Measurements from ENCODE around the gene PAK1. TPM values are rescaled to one million over a fixed set of nuclear protein-coding genes. Genes with fewer than 3 reads are reported as not detected.

PAK1 gene
- total and polyA plus RNA-seq, 2 of the 8 experiments (the other 6 are each of a cell fraction or from before 2014, with no cell fraction given): 87.7 to 151 TPM

- H3K23ac ChIP-seq (ENCODE audit: insufficient read length): no peak overlapping the region
- no peaks in the 10 kb centered on the region for H3K23me2 ChIP-seq (ENCODE audit: low read depth, low read length)
- no peak overlapping the region for H3K27ac ChIP-seq (ENCODE audit: low read depth, low read length)
- H3K4me2 ChIP-seq (ENCODE audit: insufficient read depth in 1 of 2, low read depth in 2 of 2, low read length in 2 of 2): no peak overlapping the region
- 89% methylated on average over 3 of the region's 3 CpGs; no CpG with 5 or more reads in 1 of the 2 experiments for WGBS, 2 experiments (ENCODE audit: extremely low coverage in 1 of 2, insufficient coverage in 1 of 2, insufficient read length in 1 of 2, insufficient replicate concordance in 2 of 2, low coverage in 1 of 2, low lambda C conversion rate in 2 of 2, missing lambda C conversion rate in 1 of 2)
- H3K4me1 ChIP-seq (replicated peaks in 1 of 4; ENCODE audit: control insufficient read depth in 3 of 4, insufficient read depth in 4 of 4, low read length in 3 of 4): peaks cover 0 to 14% (median 6%) of the 10 kb centered on the region in 4 experiments
- no peaks in the 10 kb centered on the region for H3K9me3 ChIP-seq (ENCODE audit: insufficient read depth in 2 of 2, low read depth in 1 of 2, low read length in 1 of 2)
- H4K20me1 ChIP-seq (replicated peaks in 1 of 2; ENCODE audit: control insufficient read depth in 1 of 2, insufficient read depth in 2 of 2, low read length in 2 of 2): peaks cover 0 to 4% of the 10 kb centered on the region in 2 experiments
- H2BK15ac ChIP-seq (ENCODE audit: low read length): no peak overlapping the region
- no peaks in the 10 kb centered on the region for H3K27me3 ChIP-seq (replicated peaks in 1 of 4; ENCODE audit: control insufficient read depth in 3 of 4, extremely low read depth in 1 of 4, insufficient read depth in 3 of 4, low read length in 3 of 4)
- no peak overlapping the region for H3K4me3 ChIP-seq (ENCODE audit: extremely low read depth in 1 of 4, insufficient read depth in 2 of 4, low read depth in 3 of 4, low read length in 4 of 4)
- H3K4ac ChIP-seq (replicated peaks; ENCODE audit: insufficient read length, low read depth, low read length): no peak overlapping the region
- H3K36me3 ChIP-seq (ENCODE audit: control insufficient read depth in 2 of 4, insufficient read depth in 4 of 4, low read length in 3 of 4): no peaks in the 10 kb centered on the region
- H3K18ac ChIP-seq (ENCODE audit: extremely low read depth, low read length): no peak overlapping the region
- H2BK12ac ChIP-seq (ENCODE audit: low read depth, low read length): no peak overlapping the region
- FAIRE-seq (no peak), DNase-seq (ENCODE audit: low read depth in 1 of 2, low spot score in 2 of 2) (no peak)
- H3K79me2 ChIP-seq (ENCODE audit: control insufficient read depth in 1 of 2, insufficient read depth in 2 of 2, low read length in 2 of 2): peaks cover 0 to 89% of the 10 kb centered on the region in 2 experiments; a peak in 2 of 4 replicates
- no peak overlapping the region for H3K9ac ChIP-seq (replicated peaks in 1 of 4; ENCODE audit: extremely low read depth in 1 of 4, low read depth in 3 of 4, low read length in 3 of 4)
- H3K56ac ChIP-seq (replicated peaks; ENCODE audit: insufficient read length, low read depth, low read length): no peak overlapping the region
- H2AFZ ChIP-seq (ENCODE audit: low read length): no peak overlapping the region
- H4K91ac ChIP-seq (replicated peaks; ENCODE audit: insufficient read length, low read length): no peak overlapping the region
- H2BK5ac ChIP-seq (ENCODE audit: low read depth, low read length): no peak overlapping the region
- CTCF ChIA-PET (ENCODE audit: partially characterized antibody): interaction anchor here (0.9 to 1.4 kb wide), 3 partner anchors 24 to 182 kb away, joined by 3 to 4 read pairs (median 3); no protein-coding TSS in a partner anchor
- no peak overlapping the region for H2BK120ac ChIP-seq (replicated peaks; ENCODE audit: low read depth, low read length)
- no peak overlapping the region for H4K5ac ChIP-seq (ENCODE audit: insufficient read length, low read depth, low read length)
- no peak overlapping the region for H2AK5ac ChIP-seq (ENCODE audit: low read depth, low read length)
- no peak overlapping the region for H2BK20ac ChIP-seq (ENCODE audit: low read length)
- H3K79me1 ChIP-seq (ENCODE audit: low read depth, low read length): peaks cover 2% of the 10 kb centered on the region
- H4K8ac ChIP-seq (ENCODE audit: extremely low read depth, insufficient read depth, low read length): no peak overlapping the region
- TF ChIP-seq EP300 (IDR thresholded peaks at IDR 0.05; ENCODE audit: borderline replicate concordance in 1 of 2, low read depth in 2 of 2, low read length in 2 of 2) (no peak), SP4 (IDR thresholded peaks at IDR 0.05; ENCODE audit: low read length) (no peak), MAX (IDR thresholded peaks at IDR 0.05) (no peak), USF2 (IDR thresholded peaks at IDR 0.05; ENCODE audit: low read length) (no peak), YY1 (IDR thresholded peaks at IDR 0.05; ENCODE audit: low read depth, low read length) (no peak), HDAC2 (IDR thresholded peaks at IDR 0.05; ENCODE audit: borderline replicate concordance in 1 of 2, low read depth in 2 of 2, low read length in 2 of 2) (no peak), POLR2AphosphoS5 (IDR thresholded peaks at IDR 0.05; ENCODE audit: low read depth, low read length) (no peak), NRF1 (IDR thresholded peaks at IDR 0.05; ENCODE audit: low read depth, low read length) (no peak), JUN (IDR thresholded peaks at IDR 0.05; ENCODE audit: low read depth, low read length) (no peak), SP1 (IDR thresholded peaks at IDR 0.05; ENCODE audit: low read depth, low read length) (no peak), CBX5 (IDR thresholded peaks at IDR 0.05; ENCODE audit: low read depth, low read length) (no peak), CTBP2 (IDR thresholded peaks at IDR 0.05; ENCODE audit: borderline replicate concordance, insufficient read depth, insufficient read length, low read length) (no peak)
- no peak overlapping the region for H3K14ac ChIP-seq (ENCODE audit: insufficient read length)
- POLR2A ChIA-PET (ENCODE audit: partially characterized antibody): no interaction called here
Measured at GRCh38 chr11:77424644-77425043, 49.2 kb downstream of the PAK1 start.
